PC-9 (cell line): ENCODE data around the gene FOXA3.

Experiments
- EZH2 ChIP-seq: fragments of 200-600 bp; sonication (generic); IDR thresholded peaks from 2 replicates; pipeline ENCODE4 v1.8.0; 2017; ENCODE audit warnings: antibody characterized with exemption, low read depth
- TF ChIP-seq, protein P1 (sequence below): fragments of 200-600 bp; sonication (generic); conservative IDR thresholded peaks from 2 replicates; pipeline ENCODE4 v1.6.1; 2017; ENCODE audit warnings: mixed run types, antibody characterized with exemption, mild to moderate bottlenecking, moderate library complexity

DNA sequence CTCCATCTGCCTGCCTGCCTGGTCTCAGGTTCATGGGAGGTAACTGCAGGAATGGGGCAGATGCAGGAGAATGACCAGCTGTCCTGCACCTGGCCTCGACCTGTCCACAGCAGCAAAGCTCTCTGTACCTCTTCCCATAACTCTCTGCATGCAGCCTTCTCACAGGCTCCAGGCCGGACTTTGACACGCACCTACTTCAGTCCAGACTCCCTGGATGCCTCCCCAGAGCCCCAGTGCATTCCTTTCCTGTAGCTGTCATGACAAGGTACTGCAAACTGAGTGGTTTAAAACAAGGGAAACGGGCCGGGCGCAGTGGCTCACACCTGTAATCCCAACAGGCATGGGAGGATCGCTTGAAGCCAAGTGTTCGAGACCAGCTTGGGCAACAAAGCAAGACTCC, 47.2 kb downstream of the FOXA3 start:
- TF ChIP-seq, protein P1, sequence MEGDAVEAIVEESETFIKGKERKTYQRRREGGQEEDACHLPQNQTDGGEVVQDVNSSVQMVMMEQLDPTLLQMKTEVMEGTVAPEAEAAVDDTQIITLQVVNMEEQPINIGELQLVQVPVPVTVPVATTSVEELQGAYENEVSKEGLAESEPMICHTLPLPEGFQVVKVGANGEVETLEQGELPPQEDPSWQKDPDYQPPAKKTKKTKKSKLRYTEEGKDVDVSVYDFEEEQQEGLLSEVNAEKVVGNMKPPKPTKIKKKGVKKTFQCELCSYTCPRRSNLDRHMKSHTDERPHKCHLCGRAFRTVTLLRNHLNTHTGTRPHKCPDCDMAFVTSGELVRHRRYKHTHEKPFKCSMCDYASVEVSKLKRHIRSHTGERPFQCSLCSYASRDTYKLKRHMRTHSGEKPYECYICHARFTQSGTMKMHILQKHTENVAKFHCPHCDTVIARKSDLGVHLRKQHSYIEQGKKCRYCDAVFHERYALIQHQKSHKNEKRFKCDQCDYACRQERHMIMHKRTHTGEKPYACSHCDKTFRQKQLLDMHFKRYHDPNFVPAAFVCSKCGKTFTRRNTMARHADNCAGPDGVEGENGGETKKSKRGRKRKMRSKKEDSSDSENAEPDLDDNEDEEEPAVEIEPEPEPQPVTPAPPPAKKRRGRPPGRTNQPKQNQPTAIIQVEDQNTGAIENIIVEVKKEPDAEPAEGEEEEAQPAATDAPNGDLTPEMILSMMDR = no peak
- TF ChIP-seq EZH2 = no peak
